HCT116 (cell line): ENCODE data around the gene GNAT1. TPM values are rescaled to one million over a fixed set of nuclear protein-coding genes. Genes with fewer than 3 reads are reported as not detected.

Experiments
- ATAC-seq: fragments of 200-7000 bp; cut with Tn5 transposase; 2 replicates; pipeline ENCODE4 v1.9.1; 2020; ENCODE audit warnings: mild to moderate bottlenecking, moderate library complexity
- BruUV-seq: library from RNA; stranded (reverse); fragments of 400-500 nt; replicated peaks from 2 replicates; lab custom pipeline; 2021; lab: Mats Ljungman, UMichigan
- CTCF ChIA-PET: fragments of 300-600 bp; sonication (Branson Sonifier 250); formaldehyde crosslinking; loops from one replicate; lab custom pipeline; 2021; ENCODE audit warnings: antibody characterized with exemption; lab: Charles Lee
- POLR2A ChIA-PET: fragments of 300-600, 350-600 bp; sonication (Branson Sonifier 250); formaldehyde crosslinking; loops from one replicate; lab custom pipeline; 2021; ENCODE audit warnings: antibody characterized with exemption; lab: Charles Lee
- RAD21 ChIA-PET, 2 experiments: fragments of 300-600 bp; sonication (Branson Sonifier 250); formaldehyde crosslinking; loops; one replicate each; lab custom pipeline; 2023; ENCODE audit warnings: low total read pairs in 2 of 2; ENCODE audit not compliant: uncharacterized antibody in 2 of 2, unreplicated experiment in 2 of 2, low non-redundant PET in 1 of 2; lab: Charles Lee
- DNase-seq: peaks from one replicate; pipeline ENCODE4 v3.0.0-alpha.2; 2010; ENCODE audit warnings: low read depth, low spot score
- H2AFZ ChIP-seq: fragments of 200-600 bp; shearing (Covaris generic), sonication (generic); 2 replicates; pipeline ENCODE4 v1.6.1; 2017; ENCODE audit warnings: low read depth, mixed run types, mixed read lengths, antibody characterized with exemption, low read length; ENCODE audit not compliant: poor library complexity, severe bottlenecking
- H3K27ac ChIP-seq: 2 replicates; pipeline ENCODE4 v1.5.1; 2012; ENCODE audit warnings: low read depth, low read length
- H3K27me3 ChIP-seq: fragments of 200-600 bp; sonication (generic); 2 replicates; pipeline ENCODE4 v1.6.1; 2016; ENCODE audit warnings: mixed run types, low read length, mixed read lengths; ENCODE audit not compliant: insufficient read depth
- H3K36me3 ChIP-seq, 2 experiments: fragments of 200-500 bp in 1 of 2; fragments of 200-600 bp in 1 of 2; sonication (Bioruptor generic) in 1 of 2; sonication (generic) in 1 of 2; 2 replicates each; pipeline versions ENCODE4 v1.5.1 to v1.6.1; 2014 to 2016; ENCODE audit warnings: low read length in 2 of 2, inconsistent platforms in 1 of 2, mixed read lengths in 1 of 2, mixed run types in 1 of 2; ENCODE audit not compliant: insufficient read depth in 2 of 2, control insufficient read depth in 1 of 2
- H3K4me1 ChIP-seq, 2 experiments: fragments of 200-600 bp in 1 of 2; sonication (generic) in 1 of 2; 2 replicates each; pipeline versions ENCODE4 v1.5.1 to v1.6.1; 2012 to 2017; ENCODE audit warnings: low read length in 2 of 2, inconsistent platforms in 1 of 2, mild to moderate bottlenecking in 1 of 2, mixed read lengths in 1 of 2, mixed run types in 1 of 2, moderate library complexity in 1 of 2; ENCODE audit not compliant: insufficient read depth in 2 of 2, control insufficient read depth in 1 of 2
- H3K4me2 ChIP-seq: fragments of 200-600 bp; sonication (generic); 2 replicates; pipeline ENCODE4 v1.6.1; 2017; ENCODE audit warnings: mixed run types, low read length, mixed read lengths
- H3K4me3 ChIP-seq, 2 experiments: fragments of 200-600 bp in 1 of 2; sonication (generic) in 1 of 2; replicated peaks in 1 of 2; 2 replicates each; pipeline ENCODE4 v1.5.1; 2011 to 2016; ENCODE audit warnings: low read length in 2 of 2, control low read depth in 1 of 2, low read depth in 1 of 2, mild to moderate bottlenecking in 1 of 2, mixed read lengths in 1 of 2, mixed run types in 1 of 2
- H3K79me2 ChIP-seq: fragments of 200-600 bp; sonication (generic); 2 replicates; pipeline ENCODE4 v1.6.1; 2017; ENCODE audit warnings: mild to moderate bottlenecking, mixed run types, low read length, moderate library complexity, mixed read lengths; ENCODE audit not compliant: insufficient read depth
- H3K9ac ChIP-seq: fragments of 200-600 bp; sonication (generic); 2 replicates; pipeline ENCODE4 v1.6.1; 2016; ENCODE audit warnings: low read length, mixed read lengths
- H3K9me2 ChIP-seq: fragments of 200-600 bp; sonication (generic), shearing (Covaris generic); 2 replicates; pipeline ENCODE4 v1.6.1; 2017; ENCODE audit warnings: mixed run types, mild to moderate bottlenecking, moderate library complexity; ENCODE audit not compliant: insufficient read depth
- H3K9me3 ChIP-seq, 2 experiments: fragments of 200-500 bp in 1 of 2; fragments of 200-600 bp in 1 of 2; sonication (Bioruptor generic) in 1 of 2; sonication (generic) in 1 of 2; 2 replicates each; pipeline ENCODE4 v1.6.1; 2014 to 2017; ENCODE audit warnings: low read length in 2 of 2, mixed read lengths in 2 of 2, inconsistent platforms in 1 of 2, low read depth in 1 of 2, mild to moderate bottlenecking in 1 of 2, mixed run types in 1 of 2, moderate library complexity in 1 of 2; ENCODE audit not compliant: control insufficient read depth in 1 of 2, insufficient read depth in 1 of 2
- H4K20me1 ChIP-seq: fragments of 200-600 bp; sonication (generic), shearing (Covaris generic); 2 replicates; pipeline ENCODE4 v1.6.1; 2017; ENCODE audit warnings: mixed run types, mild to moderate bottlenecking, moderate library complexity; ENCODE audit not compliant: insufficient read depth
- CBX3 ChIP-seq: IDR thresholded peaks from 2 replicates; pipeline ENCODE4 v1.6.1; 2012; ENCODE audit warnings: low read depth
- CEBPB ChIP-seq: IDR thresholded peaks from 2 replicates; pipeline ENCODE4 v1.6.1; 2012; ENCODE audit warnings: low read depth
- EZH2 ChIP-seq: fragments of 200-600 bp; sonication (generic); IDR thresholded peaks from 2 replicates; pipeline ENCODE4 v1.6.1; 2017; ENCODE audit warnings: antibody characterized with exemption, mixed run types
- EZH2phosphoT487 ChIP-seq: fragments of 200-600 bp; IDR thresholded peaks from 2 replicates; pipeline ENCODE4 v1.6.1; 2018; ENCODE audit warnings: antibody characterized with exemption, borderline replicate concordance
- FOSL1 ChIP-seq: IDR thresholded peaks from 2 replicates; pipeline ENCODE4 v1.6.1; 2012; ENCODE audit warnings: low read depth
- JUND ChIP-seq: IDR thresholded peaks from 2 replicates; pipeline ENCODE4 v1.6.1; 2012
- POLR2A ChIP-seq: IDR thresholded peaks from 2 replicates; pipeline ENCODE4 v1.7.0; 2011; ENCODE audit warnings: borderline replicate concordance; ENCODE audit not compliant: insufficient read depth, insufficient read length; ENCODE audit errors: extremely low read depth
- POLR2AphosphoS5 ChIP-seq: IDR thresholded peaks from 2 replicates; pipeline ENCODE4 v1.6.1; 2011; ENCODE audit warnings: mild to moderate bottlenecking, low read depth, low read length, moderate library complexity
- RAD21 ChIP-seq: IDR thresholded peaks from 2 replicates; pipeline ENCODE4 v1.6.1; 2012; ENCODE audit warnings: low read depth, mild to moderate bottlenecking
- SIN3A ChIP-seq: IDR thresholded peaks from 2 replicates; pipeline ENCODE4 v1.6.1; 2012; ENCODE audit warnings: low read depth
- TCF7L2 ChIP-seq: IDR thresholded peaks from 2 replicates; pipeline ENCODE4 v1.7.0; 2011; ENCODE audit warnings: borderline replicate concordance, inconsistent platforms; ENCODE audit not compliant: insufficient read depth, insufficient read length; ENCODE audit errors: extremely low read depth
- ZFX ChIP-seq: fragments of 450-650 bp; IDR thresholded peaks from 2 replicates; pipeline ENCODE4 v1.6.1; 2017
- intact Hi-C: fragments of 100-400 bp; cut with micrococcal nuclease; formaldehyde crosslinking; loops from 2 replicates; pipeline ENCODE4 v1.10.0; 2022
- total RNA-seq: library from RNA; stranded (reverse); gene quantifications from one replicate; pipeline ENCODE4 v1.2.1, GENCODE V29; 2021; ENCODE audit not compliant: unreplicated experiment
- TF ChIP-seq, protein P1 (sequence below): IDR thresholded peaks from 2 replicates; pipeline ENCODE4 v1.6.1; 2012
- TF ChIP-seq, protein P2 (sequence below), 3 experiments: fragments of 200-600 bp in 1 of 3; sonication (generic) in 1 of 3; IDR thresholded peaks in 2 of 3; conservative IDR thresholded peaks in 1 of 3; 2 replicates each; pipeline ENCODE4 v1.5.1; 2012 to 2017; ENCODE audit warnings: low read depth in 2 of 3, low read length in 2 of 3, antibody characterized with exemption in 1 of 3, borderline replicate concordance in 1 of 3, control low read depth in 1 of 3, mild to moderate bottlenecking in 1 of 3, mixed read lengths in 1 of 3, mixed run types in 1 of 3, moderate library complexity in 1 of 3; ENCODE audit not compliant: insufficient read depth in 1 of 3

Gene GNAT1
- total RNA-seq, 1 experiment from 2014 or later: not detected

DNA sequence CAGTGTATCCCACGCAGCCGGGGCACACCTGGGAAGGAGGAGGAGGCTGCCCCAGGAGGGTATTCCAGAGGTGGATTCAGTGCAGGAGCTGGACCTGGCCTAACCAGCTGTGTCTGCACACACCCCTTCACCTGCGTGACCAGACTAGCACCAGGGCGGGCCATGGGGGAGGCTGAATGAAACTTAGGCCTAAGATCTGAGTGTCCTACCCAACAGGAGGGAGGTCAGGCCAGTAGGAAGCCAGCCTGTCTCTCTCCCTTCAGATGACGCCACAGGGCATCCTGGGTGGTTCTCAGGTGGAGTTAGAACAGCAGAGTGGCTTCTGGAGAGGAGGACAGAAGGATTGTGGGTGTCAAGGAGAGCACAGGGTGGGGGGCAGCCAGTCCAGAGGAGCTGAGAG, 39.7 kb upstream of the GNAT1 start:
- RAD21 ChIA-PET: no interaction called here
- no peaks in the 10 kb centered on the region for H3K9me2 ChIP-seq
- intact Hi-C loops: no loop called here
- H3K4me3 ChIP-seq: no peak overlapping the region
- no peaks in the 10 kb centered on the region for H3K9me3 ChIP-seq
- no TSS peak for BruUV-seq
- H3K36me3 ChIP-seq: no peaks in the 10 kb centered on the region
- TF ChIP-seq CBX3 (no peak), POLR2A (no peak), SIN3A (no peak), ZFX (no peak), FOSL1 (no peak), TCF7L2 (no peak)
- POLR2A ChIA-PET: no interaction called here
- H3K79me2 ChIP-seq: no peaks in the 10 kb centered on the region
- no peaks in the 10 kb centered on the region for H3K27me3 ChIP-seq
- CTCF ChIA-PET: no interaction called here
- H3K4me2 ChIP-seq: no peak overlapping the region
- ATAC-seq: no peak
- no peak overlapping the region for H2AFZ ChIP-seq
- peaks cover 8 to 21% of the 10 kb centered on the region in 2 experiments for H3K4me1 ChIP-seq
- no peak overlapping the region for H3K27ac ChIP-seq
- no peaks in the 10 kb centered on the region for H4K20me1 ChIP-seq
- DNase-seq: no peak
- H3K9ac ChIP-seq: no peak overlapping the region

DNA sequence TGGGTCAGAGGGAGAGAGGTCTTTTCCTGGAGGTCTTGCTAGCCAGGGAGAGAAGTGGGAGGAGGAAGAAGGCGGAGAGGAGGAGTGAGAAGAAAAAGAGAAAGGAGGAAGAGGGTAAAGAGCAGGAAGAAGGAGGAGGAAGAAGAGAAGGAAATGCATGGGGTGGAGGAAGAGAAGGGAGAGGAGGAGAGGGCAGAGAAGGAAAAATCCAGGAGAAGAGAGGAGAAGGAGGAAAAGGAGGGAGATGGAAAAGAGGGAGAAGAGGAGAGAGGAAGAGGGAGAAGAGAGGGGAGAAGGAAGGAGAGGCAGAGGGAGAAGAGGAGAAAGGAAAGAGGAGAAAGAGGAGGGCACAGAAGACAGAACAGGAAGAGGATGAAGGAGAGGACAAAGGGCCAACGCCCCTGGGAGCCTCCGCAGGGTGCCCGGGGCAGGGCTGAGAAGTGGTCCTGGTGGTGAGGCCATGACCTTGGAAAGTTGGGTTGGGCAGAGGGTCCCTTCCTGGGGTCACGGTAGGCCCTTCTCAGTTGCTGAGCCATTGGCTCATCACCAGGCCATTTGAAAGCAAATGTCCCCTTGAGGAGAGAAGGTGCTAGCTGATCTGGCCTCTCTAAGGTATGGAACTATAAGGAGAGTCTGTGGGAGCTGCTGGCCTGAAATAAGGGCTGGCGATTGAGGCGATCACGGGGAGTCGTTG, 37.5 kb upstream of the GNAT1 start:
- ATAC-seq (no peak), DNase-seq (no peak)
- ChIA-PET POLR2A (no interaction called here), RAD21 (no interaction called here), CTCF (no interaction called here)
- H3K36me3 ChIP-seq: no peaks in the 10 kb centered on the region
- H3K9me2 ChIP-seq: no peaks in the 10 kb centered on the region
- peak overlapping the region; percentile 78 for H3K4me2 ChIP-seq
- H4K20me1 ChIP-seq: no peaks in the 10 kb centered on the region
- no peak overlapping the region for H2AFZ ChIP-seq
- intact Hi-C loops: no loop called here
- H3K4me1 ChIP-seq: peaks cover 10 to 37% of the 10 kb centered on the region in 2 experiments
- TF ChIP-seq ZFX (no peak), POLR2A (no peak), EZH2phosphoT487 (no peak), JUND (no peak), FOSL1 (no peak), CBX3 (no peak), EZH2 (no peak), CEBPB (no peak), TCF7L2 (no peak), POLR2AphosphoS5 (no peak), RAD21 (no peak)
- TF ChIP-seq, protein P1, sequence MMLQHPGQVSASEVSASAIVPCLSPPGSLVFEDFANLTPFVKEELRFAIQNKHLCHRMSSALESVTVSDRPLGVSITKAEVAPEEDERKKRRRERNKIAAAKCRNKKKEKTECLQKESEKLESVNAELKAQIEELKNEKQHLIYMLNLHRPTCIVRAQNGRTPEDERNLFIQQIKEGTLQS: no peak
- TF ChIP-seq, protein P2, sequence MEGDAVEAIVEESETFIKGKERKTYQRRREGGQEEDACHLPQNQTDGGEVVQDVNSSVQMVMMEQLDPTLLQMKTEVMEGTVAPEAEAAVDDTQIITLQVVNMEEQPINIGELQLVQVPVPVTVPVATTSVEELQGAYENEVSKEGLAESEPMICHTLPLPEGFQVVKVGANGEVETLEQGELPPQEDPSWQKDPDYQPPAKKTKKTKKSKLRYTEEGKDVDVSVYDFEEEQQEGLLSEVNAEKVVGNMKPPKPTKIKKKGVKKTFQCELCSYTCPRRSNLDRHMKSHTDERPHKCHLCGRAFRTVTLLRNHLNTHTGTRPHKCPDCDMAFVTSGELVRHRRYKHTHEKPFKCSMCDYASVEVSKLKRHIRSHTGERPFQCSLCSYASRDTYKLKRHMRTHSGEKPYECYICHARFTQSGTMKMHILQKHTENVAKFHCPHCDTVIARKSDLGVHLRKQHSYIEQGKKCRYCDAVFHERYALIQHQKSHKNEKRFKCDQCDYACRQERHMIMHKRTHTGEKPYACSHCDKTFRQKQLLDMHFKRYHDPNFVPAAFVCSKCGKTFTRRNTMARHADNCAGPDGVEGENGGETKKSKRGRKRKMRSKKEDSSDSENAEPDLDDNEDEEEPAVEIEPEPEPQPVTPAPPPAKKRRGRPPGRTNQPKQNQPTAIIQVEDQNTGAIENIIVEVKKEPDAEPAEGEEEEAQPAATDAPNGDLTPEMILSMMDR (IDR thresholded peaks at IDR 0.05 in 2 of 3, conservative IDR thresholded peaks at IDR 0.05 in 1 of 3; ENCODE audit: borderline replicate concordance in 1 of 3, insufficient read depth in 1 of 3, low read depth in 2 of 3, low read length in 2 of 3): no peak
- H3K9me3 ChIP-seq: no peaks in the 10 kb centered on the region
- H3K79me2 ChIP-seq: no peaks in the 10 kb centered on the region
- BruUV-seq: no TSS peak
- H3K9ac ChIP-seq: no peak overlapping the region
- H3K27ac ChIP-seq: peak overlapping the region; percentile 14; the same call in 1 of the 2 replicates
- no peaks in the 10 kb centered on the region for H3K27me3 ChIP-seq
- H3K4me3 ChIP-seq: peak overlapping the region in 1 of 2 experiments; percentile 67; a peak in 3 of 4 replicates
